Measurements from ENCODE around the gene BTF3. TPM values are rescaled to one million over a fixed set of nuclear protein-coding genes. Genes with fewer than 3 reads are reported as not detected.

Gene BTF3
- polyA plus RNA-seq, 1 donor from 2014 or later: 324 TPM

DNA sequence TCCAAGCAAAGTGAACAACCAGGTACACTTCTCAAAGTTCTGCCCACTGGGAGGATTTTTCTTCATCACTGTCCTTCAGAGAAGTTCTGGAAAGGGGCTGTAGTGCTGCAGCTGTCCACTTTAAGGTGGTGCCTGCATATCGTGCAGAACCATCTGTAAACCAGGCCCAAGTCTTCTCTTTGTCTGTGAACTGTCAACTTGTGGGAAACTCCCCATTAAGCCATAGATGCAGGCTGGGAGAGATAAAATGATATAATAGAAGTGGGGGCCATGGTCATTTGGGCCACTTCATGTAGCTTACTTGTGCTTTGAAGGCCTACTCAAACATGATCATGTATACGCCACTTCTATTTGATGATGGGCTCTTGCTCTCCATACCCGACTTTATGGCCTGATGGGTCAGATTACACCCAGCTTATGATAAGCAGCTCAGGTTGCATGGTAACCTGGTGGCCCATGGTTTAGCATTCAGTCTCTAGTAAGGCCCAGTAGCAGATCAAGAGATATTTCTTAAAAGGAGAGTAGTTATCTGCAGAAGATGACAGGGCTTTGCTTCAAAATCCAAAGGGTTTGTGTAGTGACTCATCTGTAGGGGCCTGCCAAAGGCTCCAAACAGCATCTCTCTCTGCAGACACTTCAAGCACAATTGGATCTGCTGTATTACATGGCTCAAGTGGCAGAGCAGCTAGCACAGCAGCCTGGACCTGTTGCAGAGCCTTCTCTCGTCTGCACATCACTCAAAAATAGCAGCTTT, 15.7 kb upstream of the BTF3 start:
- Histone ChIP-seq H3K9me2 (ENCODE audit: insufficient read depth, low read length) (no peaks in the 10 kb centered on the region), H3K79me2 (replicated peaks; ENCODE audit: insufficient read depth, low read length) (no peaks in the 10 kb centered on the region), H3F3A (ENCODE audit: insufficient read depth, low read length, poor library complexity, severe bottlenecking) (no peaks in the 10 kb centered on the region), H3K9me3 (ENCODE audit: low read length) (no peaks in the 10 kb centered on the region), H3K27me3 (ENCODE audit: insufficient read depth, low read depth, low read length) (no peaks in the 10 kb centered on the region), H3K36me3 (ENCODE audit: insufficient read depth, low read length) (no peaks in the 10 kb centered on the region), H4K20me1 (ENCODE audit: insufficient read depth) (no peaks in the 10 kb centered on the region), H3K27ac (ENCODE audit: low read length) (no peak overlapping the region), H3K4me2 (ENCODE audit: low read length) (no peak overlapping the region), H3K9ac (ENCODE audit: low read length) (no peak overlapping the region), H2AFZ (ENCODE audit: low read depth, low read length) (no peak overlapping the region), H3K4me3 (ENCODE audit: low read length) (no peak overlapping the region)
- no peak for TF ChIP-seq EZH2 (IDR thresholded peaks at IDR 0.05; ENCODE audit: borderline replicate concordance, insufficient read depth, low read length, poor library complexity, severe bottlenecking)
- TF ChIP-seq TAF1 (IDR thresholded peaks at IDR 0.05; ENCODE audit: low read depth): no peak
- TF ChIP-seq RAD21 (conservative IDR thresholded peaks at IDR 0.05): no peak
- TF ChIP-seq EP300 (conservative IDR thresholded peaks at IDR 0.05; ENCODE audit: poor library complexity, severe bottlenecking): no peak
- TF ChIP-seq POLR2AphosphoS5 (IDR thresholded peaks at IDR 0.05): no peak
- TF ChIP-seq, protein P1, sequence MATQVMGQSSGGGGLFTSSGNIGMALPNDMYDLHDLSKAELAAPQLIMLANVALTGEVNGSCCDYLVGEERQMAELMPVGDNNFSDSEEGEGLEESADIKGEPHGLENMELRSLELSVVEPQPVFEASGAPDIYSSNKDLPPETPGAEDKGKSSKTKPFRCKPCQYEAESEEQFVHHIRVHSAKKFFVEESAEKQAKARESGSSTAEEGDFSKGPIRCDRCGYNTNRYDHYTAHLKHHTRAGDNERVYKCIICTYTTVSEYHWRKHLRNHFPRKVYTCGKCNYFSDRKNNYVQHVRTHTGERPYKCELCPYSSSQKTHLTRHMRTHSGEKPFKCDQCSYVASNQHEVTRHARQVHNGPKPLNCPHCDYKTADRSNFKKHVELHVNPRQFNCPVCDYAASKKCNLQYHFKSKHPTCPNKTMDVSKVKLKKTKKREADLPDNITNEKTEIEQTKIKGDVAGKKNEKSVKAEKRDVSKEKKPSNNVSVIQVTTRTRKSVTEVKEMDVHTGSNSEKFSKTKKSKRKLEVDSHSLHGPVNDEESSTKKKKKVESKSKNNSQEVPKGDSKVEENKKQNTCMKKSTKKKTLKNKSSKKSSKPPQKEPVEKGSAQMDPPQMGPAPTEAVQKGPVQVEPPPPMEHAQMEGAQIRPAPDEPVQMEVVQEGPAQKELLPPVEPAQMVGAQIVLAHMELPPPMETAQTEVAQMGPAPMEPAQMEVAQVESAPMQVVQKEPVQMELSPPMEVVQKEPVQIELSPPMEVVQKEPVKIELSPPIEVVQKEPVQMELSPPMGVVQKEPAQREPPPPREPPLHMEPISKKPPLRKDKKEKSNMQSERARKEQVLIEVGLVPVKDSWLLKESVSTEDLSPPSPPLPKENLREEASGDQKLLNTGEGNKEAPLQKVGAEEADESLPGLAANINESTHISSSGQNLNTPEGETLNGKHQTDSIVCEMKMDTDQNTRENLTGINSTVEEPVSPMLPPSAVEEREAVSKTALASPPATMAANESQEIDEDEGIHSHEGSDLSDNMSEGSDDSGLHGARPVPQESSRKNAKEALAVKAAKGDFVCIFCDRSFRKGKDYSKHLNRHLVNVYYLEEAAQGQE (IDR thresholded peaks at IDR 0.05; ENCODE audit: borderline replicate concordance): no peak
- TF ChIP-seq MXI1 (conservative IDR thresholded peaks at IDR 0.05; ENCODE audit: poor library complexity, severe bottlenecking): no peak
- TF ChIP-seq, protein P2, sequence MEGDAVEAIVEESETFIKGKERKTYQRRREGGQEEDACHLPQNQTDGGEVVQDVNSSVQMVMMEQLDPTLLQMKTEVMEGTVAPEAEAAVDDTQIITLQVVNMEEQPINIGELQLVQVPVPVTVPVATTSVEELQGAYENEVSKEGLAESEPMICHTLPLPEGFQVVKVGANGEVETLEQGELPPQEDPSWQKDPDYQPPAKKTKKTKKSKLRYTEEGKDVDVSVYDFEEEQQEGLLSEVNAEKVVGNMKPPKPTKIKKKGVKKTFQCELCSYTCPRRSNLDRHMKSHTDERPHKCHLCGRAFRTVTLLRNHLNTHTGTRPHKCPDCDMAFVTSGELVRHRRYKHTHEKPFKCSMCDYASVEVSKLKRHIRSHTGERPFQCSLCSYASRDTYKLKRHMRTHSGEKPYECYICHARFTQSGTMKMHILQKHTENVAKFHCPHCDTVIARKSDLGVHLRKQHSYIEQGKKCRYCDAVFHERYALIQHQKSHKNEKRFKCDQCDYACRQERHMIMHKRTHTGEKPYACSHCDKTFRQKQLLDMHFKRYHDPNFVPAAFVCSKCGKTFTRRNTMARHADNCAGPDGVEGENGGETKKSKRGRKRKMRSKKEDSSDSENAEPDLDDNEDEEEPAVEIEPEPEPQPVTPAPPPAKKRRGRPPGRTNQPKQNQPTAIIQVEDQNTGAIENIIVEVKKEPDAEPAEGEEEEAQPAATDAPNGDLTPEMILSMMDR (IDR thresholded peaks at IDR 0.05; ENCODE audit: poor library complexity, severe bottlenecking): no peak
- TF ChIP-seq SMC3 (conservative IDR thresholded peaks at IDR 0.05; ENCODE audit: poor library complexity): no peak

DNA sequence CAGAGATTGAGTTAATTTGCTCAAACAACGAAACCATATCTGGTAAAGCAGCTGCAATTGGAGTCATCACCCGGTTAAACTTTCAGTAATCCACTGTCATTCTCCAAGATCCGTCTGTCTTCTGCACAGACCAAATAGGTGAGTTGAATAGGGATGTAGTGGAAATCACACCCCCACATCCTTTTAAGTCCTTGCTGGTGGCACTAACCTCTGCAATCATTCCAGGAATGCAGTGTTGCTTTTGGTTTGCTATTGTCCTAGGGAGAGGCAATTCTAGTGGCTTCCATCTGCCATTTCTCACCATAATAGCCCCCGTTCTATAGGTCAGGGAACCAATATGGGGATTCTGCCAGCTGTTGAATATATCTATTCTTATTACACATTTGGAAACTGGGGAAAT, 14.6 kb upstream of the BTF3 start:
- TF ChIP-seq, protein P1 (IDR thresholded peaks at IDR 0.05; ENCODE audit: borderline replicate concordance): no peak
- TF ChIP-seq POLR2AphosphoS5 (IDR thresholded peaks at IDR 0.05): no peak
- H4K20me1 ChIP-seq (ENCODE audit: insufficient read depth): no peaks in the 10 kb centered on the region
- H3K4me2 ChIP-seq (ENCODE audit: low read length): no peak overlapping the region
- H3K4me3 ChIP-seq (ENCODE audit: low read length): no peak overlapping the region
- H3K9ac ChIP-seq (ENCODE audit: low read length): no peak overlapping the region
- H3K9me3 ChIP-seq (ENCODE audit: low read length): no peaks in the 10 kb centered on the region
- no peak overlapping the region for H3K27ac ChIP-seq (ENCODE audit: low read length)
- no peaks in the 10 kb centered on the region for H3K9me2 ChIP-seq (ENCODE audit: insufficient read depth, low read length)
- no peaks in the 10 kb centered on the region for H3K27me3 ChIP-seq (ENCODE audit: insufficient read depth, low read depth, low read length)
- H3K79me2 ChIP-seq (replicated peaks; ENCODE audit: insufficient read depth, low read length): no peaks in the 10 kb centered on the region
- H3F3A ChIP-seq (ENCODE audit: insufficient read depth, low read length, poor library complexity, severe bottlenecking): no peaks in the 10 kb centered on the region
- H2AFZ ChIP-seq (ENCODE audit: low read depth, low read length): no peak overlapping the region
- no peaks in the 10 kb centered on the region for H3K36me3 ChIP-seq (ENCODE audit: insufficient read depth, low read length)
